Measurements from ENCODE around the gene ZNF850.

The ZNF850 gene

GRCh38 chr19:36688058-36688457 is 84.5 kb downstream of the ZNF850 start:
- Histone ChIP-seq H3K4me2 (ENCODE audit: low read length, poor library complexity, severe bottlenecking) (peak overlapping the region; percentile 86), H3K4me1 (ENCODE audit: control insufficient read depth, insufficient read depth, low read depth, low read length) (peaks cover 4% of the 10 kb centered on the region), H3K18ac (ENCODE audit: low read depth in 1 of 2, low read length in 2 of 2) (peak overlapping the region in 1 of 2 experiments; percentile 90), H2BK5ac (ENCODE audit: low read depth, low read length, poor library complexity, severe bottlenecking) (no peak overlapping the region), H2AK5ac (ENCODE audit: low read length, severe bottlenecking) (no peak overlapping the region), H3K27me3 (ENCODE audit: control insufficient read depth in 1 of 2, insufficient read depth in 1 of 2, low read length in 2 of 2) (no peaks in the 10 kb centered on the region), H2AFZ (ENCODE audit: low read depth, low read length) (peak overlapping the region; percentile 99), H3K4ac (ENCODE audit: low read depth in 1 of 2, low read length in 2 of 2) (peak overlapping the region in 1 of 2 experiments; percentile 83), H3K27ac (ENCODE audit: low read length, poor library complexity, severe bottlenecking) (no peak overlapping the region), H4K8ac (ENCODE audit: low read length) (no peak overlapping the region), H3K9ac (ENCODE audit: low read length) (peak overlapping the region; percentile 97), H3K9me3 (ENCODE audit: control insufficient read depth, low read length) (peaks cover 40% of the 10 kb centered on the region), H2BK120ac (ENCODE audit: low read depth, low read length) (no peak overlapping the region), H4K91ac (ENCODE audit: low read length) (no peak overlapping the region), H3K14ac (ENCODE audit: low read length in 2 of 2) (no peak overlapping the region), H2BK15ac (ENCODE audit: low read depth, poor library complexity, severe bottlenecking) (no peak overlapping the region), H3K79me1 (replicated peaks; ENCODE audit: low read length, poor library complexity, severe bottlenecking) (peaks cover 33% of the 10 kb centered on the region), H3K23ac (ENCODE audit: low read length in 2 of 2) (no peak overlapping the region), H3K4me3 (ENCODE audit: insufficient read depth in 1 of 2, low read depth in 1 of 2, low read length in 2 of 2) (peak overlapping the region; percentile 82 to 92), H3K36me3 (ENCODE audit: control insufficient read depth in 1 of 2, insufficient read depth in 2 of 2, low read depth in 1 of 2, low read length in 2 of 2) (peaks cover 30 to 44% of the 10 kb centered on the region in 2 experiments), H2BK12ac (ENCODE audit: low read length in 2 of 2) (no peak overlapping the region)
- WGBS: 9% methylated on average over 9 of the region's 9 CpGs
- DNase-seq: no peak

GRCh38 chr19:36687214-36688056 is 85.2 kb downstream of the ZNF850 start, which contains the start of gene ZNF567:
TSS of gene ZNF567 (plus strand) at chr19:36687612. CDS start at chr19:36694868, 7,256 bp downstream.
- Histone ChIP-seq H2BK15ac (ENCODE audit: low read depth, poor library complexity, severe bottlenecking) (peak within 1 kb of the TSS; percentile 30), H2AK5ac (ENCODE audit: low read length, severe bottlenecking) (no peak within 1 kb of the TSS), H2BK120ac (ENCODE audit: low read depth, low read length) (no peak within 1 kb of the TSS), H3K4me3 (ENCODE audit: insufficient read depth in 1 of 2, low read depth in 1 of 2, low read length in 2 of 2) (peak within 1 kb of the TSS; percentile 92 to 93), H3K36me3 (ENCODE audit: control insufficient read depth in 1 of 2, insufficient read depth in 2 of 2, low read depth in 1 of 2, low read length in 2 of 2) (peaks cover 24 to 38% of the 10 kb centered on the region in 2 experiments), H3K4me1 (ENCODE audit: control insufficient read depth, insufficient read depth, low read depth, low read length) (peaks cover 4% of the 10 kb centered on the region), H3K4me2 (ENCODE audit: low read length, poor library complexity, severe bottlenecking) (peak within 1 kb of the TSS; percentile 88), H4K8ac (ENCODE audit: low read length) (peak within 1 kb of the TSS; percentile 96), H3K27me3 (ENCODE audit: control insufficient read depth in 1 of 2, insufficient read depth in 1 of 2, low read length in 2 of 2) (no peaks in the 10 kb centered on the region), H2BK5ac (ENCODE audit: low read depth, low read length, poor library complexity, severe bottlenecking) (no peak within 1 kb of the TSS), H3K79me1 (replicated peaks; ENCODE audit: low read length, poor library complexity, severe bottlenecking) (peaks cover 33% of the 10 kb centered on the region), H2AFZ (ENCODE audit: low read depth, low read length) (peak within 1 kb of the TSS; percentile 100), H3K27ac (ENCODE audit: low read length, poor library complexity, severe bottlenecking) (no peak within 1 kb of the TSS), H3K9me3 (ENCODE audit: control insufficient read depth, low read length) (peaks cover 33% of the 10 kb centered on the region), H3K18ac (ENCODE audit: low read depth in 1 of 2, low read length in 2 of 2) (peak within 1 kb of the TSS; percentile 56 to 93), H3K4ac (ENCODE audit: low read depth in 1 of 2, low read length in 2 of 2) (peak within 1 kb of the TSS; percentile 5 to 90), H3K9ac (ENCODE audit: low read length) (peak within 1 kb of the TSS; percentile 97), H3K23ac (ENCODE audit: low read length in 2 of 2) (peak within 1 kb of the TSS in 1 of 2 experiments; percentile 99), H2BK12ac (ENCODE audit: low read length in 2 of 2) (peak within 1 kb of the TSS in 1 of 2 experiments; percentile 66), H3K14ac (ENCODE audit: low read length in 2 of 2) (peak within 1 kb of the TSS in 1 of 2 experiments; percentile 98), H4K91ac (ENCODE audit: low read length) (peak within 1 kb of the TSS; percentile 65)
- WGBS: under 1% methylated on average over 68 of the region's 69 CpGs
- peak; percentile 89 for DNase-seq

GRCh38 chr19:36686365-36687213 is 86.0 kb downstream of the ZNF850 start:
- Histone ChIP-seq H3K79me1 (replicated peaks; ENCODE audit: low read length, poor library complexity, severe bottlenecking) (peaks cover 30% of the 10 kb centered on the region), H3K23ac (ENCODE audit: low read length in 2 of 2) (no peak overlapping the region), H2BK5ac (ENCODE audit: low read depth, low read length, poor library complexity, severe bottlenecking) (no peak overlapping the region), H2BK12ac (ENCODE audit: low read length in 2 of 2) (peak overlapping the region in 1 of 2 experiments; percentile 66), H2AFZ (ENCODE audit: low read depth, low read length) (peak overlapping the region; percentile 100), H3K4me2 (ENCODE audit: low read length, poor library complexity, severe bottlenecking) (peak overlapping the region; percentile 88), H4K8ac (ENCODE audit: low read length) (peak overlapping the region; percentile 96), H3K9ac (ENCODE audit: low read length) (peak overlapping the region; percentile 97), H4K91ac (ENCODE audit: low read length) (peak overlapping the region; percentile 65), H3K4me1 (ENCODE audit: control insufficient read depth, insufficient read depth, low read depth, low read length) (peaks cover 4% of the 10 kb centered on the region), H3K4me3 (ENCODE audit: insufficient read depth in 1 of 2, low read depth in 1 of 2, low read length in 2 of 2) (peak overlapping the region; percentile 92 to 93), H3K14ac (ENCODE audit: low read length in 2 of 2) (peak overlapping the region in 1 of 2 experiments; percentile 98), H2BK120ac (ENCODE audit: low read depth, low read length) (no peak overlapping the region), H3K18ac (ENCODE audit: low read depth in 1 of 2, low read length in 2 of 2) (peak overlapping the region; percentile 56 to 93), H2AK5ac (ENCODE audit: low read length, severe bottlenecking) (no peak overlapping the region), H3K27me3 (ENCODE audit: control insufficient read depth in 1 of 2, insufficient read depth in 1 of 2, low read length in 2 of 2) (no peaks in the 10 kb centered on the region), H3K36me3 (ENCODE audit: control insufficient read depth in 1 of 2, insufficient read depth in 2 of 2, low read depth in 1 of 2, low read length in 2 of 2) (peaks cover 19 to 35% of the 10 kb centered on the region in 2 experiments), H3K4ac (ENCODE audit: low read depth in 1 of 2, low read length in 2 of 2) (peak overlapping the region; percentile 5 to 90), H3K9me3 (ENCODE audit: control insufficient read depth, low read length) (peaks cover 28% of the 10 kb centered on the region), H2BK15ac (ENCODE audit: low read depth, poor library complexity, severe bottlenecking) (no peak overlapping the region), H3K27ac (ENCODE audit: low read length, poor library complexity, severe bottlenecking) (no peak overlapping the region)
- peak; percentile 8 for DNase-seq
- 37% methylated on average over 19 of the region's 20 CpGs for WGBS
